IMR-90 (cell line): ENCODE measurements around the gene KLHL42. TPM values are rescaled to one million over a fixed set of nuclear protein-coding genes. Genes with fewer than 3 reads are reported as not detected.

Source experiments
- ATAC-seq: fragments of 200-7000 bp; cut with Tn5 transposase; 2 replicates; pipeline ENCODE4 v1.9.1; 2020; ENCODE audit warnings: low read depth, mild to moderate bottlenecking, moderate library complexity
- BruUV-seq: library from RNA; stranded (reverse); fragments of 400-500 nt; replicated peaks from 2 replicates; lab custom pipeline; 2021; lab: Mats Ljungman, UMichigan
- CTCF ChIA-PET: fragments of 300-600 bp; formaldehyde crosslinking; extraction: SDS; loops from one replicate; lab custom pipeline; 2021; ENCODE audit warnings: antibody characterized with exemption; lab: Yijun Ruan, JAX
- POLR2A ChIA-PET: fragments of 300-600 bp; sonication (Branson Sonifier 250); formaldehyde crosslinking; loops from one replicate; lab custom pipeline; 2022; ENCODE audit warnings: antibody characterized with exemption; ENCODE audit not compliant: unreplicated experiment; lab: Charles Lee
- DNase-seq: peaks from one replicate; pipeline ENCODE4 v3.0.0; 2013
- H2AFZ ChIP-seq: replicated peaks from 2 replicates; pipeline ENCODE3; 2013; ENCODE audit warnings: low read length, mild to moderate bottlenecking; ENCODE audit not compliant: poor library complexity
- H2AK5ac ChIP-seq: 2 replicates; pipeline ENCODE4 v1.6.1; 2013; ENCODE audit warnings: low read depth, low read length, inconsistent platforms
- H2AK9ac ChIP-seq: replicated peaks from 2 replicates; pipeline ENCODE3; 2013; ENCODE audit warnings: mild to moderate bottlenecking, low read depth, low read length, moderate library complexity; ENCODE audit not compliant: poor library complexity
- H2BK120ac ChIP-seq: 2 replicates; pipeline ENCODE4 v1.6.1; 2013; ENCODE audit warnings: low read depth, low read length, inconsistent platforms
- H2BK15ac ChIP-seq: 3 replicates; pipeline ENCODE4 v1.6.1; 2013; ENCODE audit warnings: low read depth, low read length, inconsistent platforms
- H2BK20ac ChIP-seq: 2 replicates; pipeline ENCODE4 v1.6.1; 2013; ENCODE audit warnings: low read depth, mild to moderate bottlenecking, inconsistent platforms, low read length, moderate library complexity
- H2BK5ac ChIP-seq: 2 replicates; pipeline ENCODE4 v1.6.1; 2013; ENCODE audit warnings: mild to moderate bottlenecking, low read depth, low read length, inconsistent platforms; ENCODE audit not compliant: poor library complexity, severe bottlenecking
- H3K14ac ChIP-seq: replicated peaks from 2 replicates; pipeline ENCODE4 v1.6.1; 2013; ENCODE audit warnings: low read depth, low read length, inconsistent platforms
- H3K18ac ChIP-seq: 2 replicates; pipeline ENCODE4 v1.6.1; 2013; ENCODE audit warnings: low read depth, low read length, control low read depth
- H3K23ac ChIP-seq: 2 replicates; pipeline ENCODE4 v1.6.1; 2013; ENCODE audit warnings: low read depth, low read length, inconsistent platforms
- H3K27ac ChIP-seq: 2 replicates; pipeline ENCODE4 v1.5.1; 2013; ENCODE audit warnings: mild to moderate bottlenecking, control low read depth, low read length; ENCODE audit not compliant: insufficient read depth
- H3K27me3 ChIP-seq: 2 replicates; pipeline ENCODE4 v1.6.1; 2013; ENCODE audit warnings: low read length; ENCODE audit not compliant: control insufficient read depth, insufficient read depth
- H3K36me3 ChIP-seq: 2 replicates; pipeline ENCODE4 v1.6.1; 2013; ENCODE audit warnings: low read length, mixed read lengths; ENCODE audit not compliant: control insufficient read depth, insufficient read depth
- H3K4ac ChIP-seq: 2 replicates; pipeline ENCODE4 v1.6.1; 2013; ENCODE audit warnings: low read depth, low read length, inconsistent platforms
- H3K4me1 ChIP-seq: 2 replicates; pipeline ENCODE4 v1.6.1; 2013; ENCODE audit warnings: low read length, mixed read lengths; ENCODE audit not compliant: control insufficient read depth, insufficient read depth
- H3K4me2 ChIP-seq: 2 replicates; pipeline ENCODE4 v1.6.1; 2013; ENCODE audit warnings: low read depth, mild to moderate bottlenecking, control low read depth, low read length, moderate library complexity
- H3K4me3 ChIP-seq: 2 replicates; pipeline ENCODE4 v1.5.1; 2013; ENCODE audit warnings: low read depth, mild to moderate bottlenecking, control low read depth, low read length, moderate library complexity; ENCODE audit not compliant: insufficient read depth
- H3K56ac ChIP-seq: 2 replicates; pipeline ENCODE4 v1.6.1; 2013; ENCODE audit warnings: low read length, inconsistent platforms; ENCODE audit not compliant: insufficient read depth; ENCODE audit errors: extremely low read depth
- H3K79me1 ChIP-seq, 2 experiments: 2 replicates each; pipeline ENCODE4 v1.6.1; 2013; ENCODE audit warnings: low read length in 2 of 2, inconsistent platforms in 1 of 2, low read depth in 1 of 2
- H3K9ac ChIP-seq: 2 replicates; pipeline ENCODE4 v1.6.1; 2013; ENCODE audit warnings: low read depth, low read length, control low read depth
- H3K9me1 ChIP-seq: 2 replicates; pipeline ENCODE4 v1.6.1; 2013; ENCODE audit warnings: low read length, inconsistent platforms; ENCODE audit not compliant: insufficient read depth
- H3K9me3 ChIP-seq: 2 replicates; pipeline ENCODE4 v1.6.1; 2013; ENCODE audit warnings: low read length; ENCODE audit not compliant: control insufficient read depth, insufficient read depth
- H4K20me1 ChIP-seq: 2 replicates; pipeline ENCODE4 v1.6.1; 2013; ENCODE audit warnings: low read length, inconsistent platforms; ENCODE audit not compliant: insufficient read depth
- H4K5ac ChIP-seq: 2 replicates; pipeline ENCODE4 v1.6.1; 2013; ENCODE audit warnings: mild to moderate bottlenecking, low read depth, low read length, control low read depth
- H4K8ac ChIP-seq, 2 experiments: 2 replicates each; pipeline ENCODE4 v1.6.1; 2013; ENCODE audit warnings: low read depth in 2 of 2, low read length in 2 of 2, control low read depth in 1 of 2, inconsistent platforms in 1 of 2
- H4K91ac ChIP-seq: 2 replicates; pipeline ENCODE4 v1.6.1; 2013; ENCODE audit warnings: low read depth, low read length, inconsistent platforms; ENCODE audit not compliant: insufficient read depth
- CEBPB ChIP-seq: IDR thresholded peaks from 2 replicates; pipeline ENCODE4 v1.6.1; 2012; ENCODE audit warnings: low read depth, low read length, improper control_type of control experiment
- CHD1 ChIP-seq: IDR thresholded peaks from 2 replicates; pipeline ENCODE4 v1.6.1; 2012; ENCODE audit warnings: low read depth, low read length, improper control_type of control experiment
- ELK1 ChIP-seq: fragments of 150-350 bp; IDR thresholded peaks from 2 replicates; pipeline ENCODE4 v1.6.1; 2016; ENCODE audit warnings: low read depth, mild to moderate bottlenecking, low read length, moderate library complexity, borderline replicate concordance
- FOS ChIP-seq: fragments of 150-350 bp; IDR thresholded peaks from 2 replicates; pipeline ENCODE4 v1.6.1; 2016; ENCODE audit warnings: low read depth, low read length
- MAFK ChIP-seq: IDR thresholded peaks from 2 replicates; pipeline ENCODE4 v1.6.1; 2012; ENCODE audit warnings: low read depth, low read length, improper control_type of control experiment
- MAZ ChIP-seq: IDR thresholded peaks from 2 replicates; pipeline ENCODE4 v1.6.1; 2012; ENCODE audit warnings: low read depth, mild to moderate bottlenecking, low read length, improper control_type of control experiment, moderate library complexity, borderline replicate concordance
- MXI1 ChIP-seq: IDR thresholded peaks from 2 replicates; pipeline ENCODE4 v1.6.1; 2012; ENCODE audit warnings: low read depth, mild to moderate bottlenecking, low read length, moderate library complexity, borderline replicate concordance
- NFE2L2 ChIP-seq: fragments of 150-350 bp; IDR thresholded peaks from 2 replicates; pipeline ENCODE4 v1.6.1; 2016; ENCODE audit warnings: low read depth, mild to moderate bottlenecking, low read length
- POLR2A ChIP-seq: IDR thresholded peaks from 2 replicates; pipeline ENCODE4 v1.6.1; 2012; ENCODE audit warnings: mild to moderate bottlenecking, low read depth, low read length
- RAD21 ChIP-seq: IDR thresholded peaks from 2 replicates; pipeline ENCODE4 v1.6.1; 2012; ENCODE audit warnings: low read length, improper control_type of control experiment
- RCOR1 ChIP-seq: IDR thresholded peaks from 2 replicates; pipeline ENCODE4 v1.6.1; 2012; ENCODE audit warnings: mild to moderate bottlenecking, low read length, improper control_type of control experiment; ENCODE audit not compliant: insufficient replicate concordance
- SMC3 ChIP-seq: fragments of 150-350 bp; IDR thresholded peaks from 2 replicates; pipeline ENCODE4 v1.6.1; 2016; ENCODE audit warnings: low read depth, mild to moderate bottlenecking, antibody characterized with exemption, low read length, moderate library complexity
- USF2 ChIP-seq: fragments of 150-350 bp; IDR thresholded peaks from 2 replicates; pipeline ENCODE4 v1.6.1; 2017; ENCODE audit warnings: mild to moderate bottlenecking, antibody characterized with exemption, low read length, low read depth
- WGBS, 2 experiments: methylation state at CpG; one replicate each; pipeline versions ENCODE4 v1.1.5 to v1.1.7; 2013; ENCODE audit warnings: missing lambda C conversion rate in 2 of 2; ENCODE audit not compliant: insufficient read length in 1 of 2; ENCODE audit errors: extremely low coverage in 2 of 2; 5-methylcytosine and 5-hydroxymethylcytosine counted together
- dilution Hi-C: fragments of 300-500 bp; cut with HindIII; formaldehyde crosslinking; loops from one replicate; pipeline ENCODE4 v1.14.3; 2018; ENCODE audit warnings: low sequenced_read_pairs; ENCODE audit not compliant: unreplicated experiment
- in situ Hi-C: fragments of 300-500 bp; cut with MboI; formaldehyde crosslinking; loops from 3 replicates; pipeline ENCODE4 v1.14.3; 2019; ENCODE audit warnings: low sequenced_read_pairs, inconsistent platforms, mixed read lengths
- intact Hi-C: fragments of 100-400 bp; cut with micrococcal nuclease; formaldehyde crosslinking; loops from 2 replicates; pipeline ENCODE4 v1.10.0; 2022
- polyA plus RNA-seq, 3 experiments: library from polyadenylated mRNA; depleted of rRNA; stranded (reverse); fragments of >200 nt; gene quantifications; 2 replicates each; pipeline ENCODE4 v1.2.3, GENCODE V29; 2012; ENCODE audit warnings: low replicate concordance in 1 of 3
- total RNA-seq: library from RNA; depleted of rRNA; stranded (reverse); fragments of >200 nt; gene quantifications from 2 replicates; pipeline ENCODE4 v1.2.3, GENCODE V29; 2012

Gene KLHL42
- total and polyA plus RNA-seq, 2 of the 4 experiments (the other 2 are of a cell fraction), result 16.7 to 28.3 TPM

- no CpG with 5 or more reads among the region's 5 CpGs for WGBS, 2 experiments
- Histone ChIP-seq H2BK120ac (0 out of 2 replicates have a peak overlapping the region, but pooled peaks have one; percentile 39), H3K4ac (no peak overlapping the region), H3K27ac (no peak overlapping the region), H3K14ac (no peak overlapping the region), H3K4me1 (peaks cover 9% of the 10 kb centered on the region), H3K9me3 (no peaks in the 10 kb centered on the region), H3K27me3 (no peaks in the 10 kb centered on the region), H2BK5ac (no peak overlapping the region), H2AFZ (no peak overlapping the region), H3K23ac (no peak overlapping the region), H3K4me3 (no peak overlapping the region), H3K9ac (no peak overlapping the region), H3K4me2 (no peak overlapping the region), H4K20me1 (0 out of 2 replicates have a peak, but pooled peaks cover 3% of the 10 kb centered on the region), H3K18ac (peak overlapping the region; percentile 50), H3K79me1 (no peaks in the 10 kb centered on the region), H3K9me1 (no peaks in the 10 kb centered on the region), H2BK15ac (peak overlapping the region; percentile 36; the same call in 1 of the 3 replicates), H4K5ac (peak overlapping the region; percentile 19), H2AK5ac (peak overlapping the region; percentile 88; the same call in 1 of the 2 replicates), H2BK20ac (no peak overlapping the region), H4K91ac (no peak overlapping the region; the same call in 1 of the 2 replicates), H2AK9ac (no peak overlapping the region), H3K56ac (no peak overlapping the region), H3K36me3 (no peaks in the 10 kb centered on the region), H4K8ac (peak overlapping the region in 1 of 2 experiments; percentile 23; a peak in 2 of 4 replicates)
- dilution Hi-C loops, result no loop called here
- intact Hi-C loops, result loop anchor here (2.0 to 5.0 kb wide), 2 partner anchors 88 to 120 kb away; no protein-coding TSS in a partner anchor
- in situ Hi-C loops, result no loop called here
- DNase-seq (no peak), ATAC-seq (no peak)
- ChIA-PET POLR2A (no interaction called here), CTCF (interaction anchor here (0.6 to 2.0 kb wide), 8 partner anchors 8 to 144 kb away, joined by 3 to 10 read pairs (median 4); no protein-coding TSS in a partner anchor)
- no peak for TF ChIP-seq ELK1
- TF ChIP-seq RAD21, result no peak
- TF ChIP-seq CHD1, result no peak
- TF ChIP-seq MAFK, result no peak
- TF ChIP-seq MAZ, result no peak
- no peak for TF ChIP-seq CEBPB
- TF ChIP-seq FOS, result no peak
- no peak for TF ChIP-seq USF2
- no peak for TF ChIP-seq POLR2A
- TF ChIP-seq NFE2L2, result no peak
- no peak for TF ChIP-seq SMC3
- TF ChIP-seq RCOR1, result no peak
- TF ChIP-seq MXI1, result no peak
- no TSS peak for BruUV-seq
These were observed 40.5 kb downstream of the KLHL42 start for GRCh38 chr12:27820564-27820963.
